DOHH2 (cell line): ENCODE results near the gene PPARD.

Experiments used
- H3F3A ChIP-seq: fragments of 200-600 bp; sonication (generic), shearing (Covaris generic); 2 replicates; pipeline ENCODE4 v1.6.0; 2016; ENCODE audit warnings: antibody characterized with exemption, mild to moderate bottlenecking; ENCODE audit not compliant: control insufficient read depth, insufficient read depth
- H3K27ac ChIP-seq: fragments of 200-600 bp; sonication (generic); 2 replicates; pipeline ENCODE4 v1.5.1; 2014; ENCODE audit warnings: low read depth, mild to moderate bottlenecking, low read length, moderate library complexity
- H3K27me3 ChIP-seq: fragments of 200-600 bp; sonication (generic); 2 replicates; pipeline ENCODE4 v1.6.1; 2014; ENCODE audit warnings: mild to moderate bottlenecking, low read length, mixed read lengths; ENCODE audit not compliant: control insufficient read depth
- H3K36me3 ChIP-seq: fragments of 200-600 bp; sonication (generic); 2 replicates; pipeline ENCODE4 v1.6.1; 2014; ENCODE audit warnings: mild to moderate bottlenecking, low read length, moderate library complexity, mixed read lengths; ENCODE audit not compliant: control insufficient read depth
- H3K4me1 ChIP-seq: fragments of 200-600 bp; sonication (generic); 2 replicates; pipeline ENCODE4 v1.6.1; 2014; ENCODE audit warnings: mild to moderate bottlenecking, low read length, mixed read lengths; ENCODE audit not compliant: control insufficient read depth
- H3K4me2 ChIP-seq: fragments of 200-600 bp; sonication (generic); 2 replicates; pipeline ENCODE4 v1.6.0; 2014; ENCODE audit warnings: mild to moderate bottlenecking, low read length, moderate library complexity
- H3K4me3 ChIP-seq: fragments of 200-600 bp; sonication (generic); 2 replicates; pipeline ENCODE4 v1.5.1; 2014; ENCODE audit warnings: mild to moderate bottlenecking, low read length, mixed read lengths
- H3K79me2 ChIP-seq: fragments of 200-600 bp; sonication (generic); 2 replicates; pipeline ENCODE4 v1.6.1; 2014; ENCODE audit warnings: mild to moderate bottlenecking, low read length, mixed read lengths; ENCODE audit not compliant: control insufficient read depth
- H3K9me2 ChIP-seq: fragments of 200-600 bp; sonication (generic); replicated peaks from 2 replicates; pipeline ENCODE4 v1.6.1; 2014; ENCODE audit warnings: mild to moderate bottlenecking, low read length, mixed read lengths; ENCODE audit not compliant: control insufficient read depth
- H3K9me3 ChIP-seq: fragments of 200-600 bp; sonication (generic); 2 replicates; pipeline ENCODE4 v1.6.1; 2014; ENCODE audit warnings: antibody characterized with exemption, low read length, mixed read lengths; ENCODE audit not compliant: control insufficient read depth, insufficient read depth
- H4K20me1 ChIP-seq: fragments of 200-600 bp; sonication (generic); 2 replicates; pipeline ENCODE4 v1.6.0; 2014; ENCODE audit warnings: low read depth, mild to moderate bottlenecking, antibody characterized with exemption, low read length, moderate library complexity; ENCODE audit not compliant: control insufficient read depth, insufficient read depth
- EZH2phosphoT487 ChIP-seq: fragments of 200-600 bp; sonication (generic); IDR thresholded peaks from 2 replicates; pipeline ENCODE4 v1.6.1; 2017; ENCODE audit warnings: borderline replicate concordance, mild to moderate bottlenecking, antibody characterized with exemption, low read length, moderate library complexity, mixed read lengths
- TF ChIP-seq, protein P1 (sequence below): fragments of 200-600 bp; sonication (generic); IDR thresholded peaks from one replicate; pipeline ENCODE4 v1.5.1; 2014; ENCODE audit warnings: antibody characterized with exemption, mild to moderate bottlenecking, low read depth, low read length; ENCODE audit not compliant: poor library complexity, severe bottlenecking

The PPARD gene

GRCh38 chr6:35343835-35344550 lies 1.6 kb downstream of the PPARD start:
- Histone ChIP-seq H3K4me1 (peaks cover 44% of the 10 kb centered on the region), H3K36me3 (no peaks in the 10 kb centered on the region; the same call in 1 of the 2 replicates), H3K4me3 (peak overlapping the region; percentile 83), H3K9me3 (no peaks in the 10 kb centered on the region), H3K27ac (no peak overlapping the region), H3F3A (no peaks in the 10 kb centered on the region), H3K27me3 (no peaks in the 10 kb centered on the region), H4K20me1 (0 out of 2 replicates have a peak, but pooled peaks cover 7% of the 10 kb centered on the region), H3K79me2 (peaks cover 30% of the 10 kb centered on the region), H3K4me2 (peak overlapping the region; percentile 84), H3K9me2 (no peaks in the 10 kb centered on the region)
- TF ChIP-seq, protein P1, sequence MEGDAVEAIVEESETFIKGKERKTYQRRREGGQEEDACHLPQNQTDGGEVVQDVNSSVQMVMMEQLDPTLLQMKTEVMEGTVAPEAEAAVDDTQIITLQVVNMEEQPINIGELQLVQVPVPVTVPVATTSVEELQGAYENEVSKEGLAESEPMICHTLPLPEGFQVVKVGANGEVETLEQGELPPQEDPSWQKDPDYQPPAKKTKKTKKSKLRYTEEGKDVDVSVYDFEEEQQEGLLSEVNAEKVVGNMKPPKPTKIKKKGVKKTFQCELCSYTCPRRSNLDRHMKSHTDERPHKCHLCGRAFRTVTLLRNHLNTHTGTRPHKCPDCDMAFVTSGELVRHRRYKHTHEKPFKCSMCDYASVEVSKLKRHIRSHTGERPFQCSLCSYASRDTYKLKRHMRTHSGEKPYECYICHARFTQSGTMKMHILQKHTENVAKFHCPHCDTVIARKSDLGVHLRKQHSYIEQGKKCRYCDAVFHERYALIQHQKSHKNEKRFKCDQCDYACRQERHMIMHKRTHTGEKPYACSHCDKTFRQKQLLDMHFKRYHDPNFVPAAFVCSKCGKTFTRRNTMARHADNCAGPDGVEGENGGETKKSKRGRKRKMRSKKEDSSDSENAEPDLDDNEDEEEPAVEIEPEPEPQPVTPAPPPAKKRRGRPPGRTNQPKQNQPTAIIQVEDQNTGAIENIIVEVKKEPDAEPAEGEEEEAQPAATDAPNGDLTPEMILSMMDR = no peak
- no peak for TF ChIP-seq EZH2phosphoT487

DNA sequence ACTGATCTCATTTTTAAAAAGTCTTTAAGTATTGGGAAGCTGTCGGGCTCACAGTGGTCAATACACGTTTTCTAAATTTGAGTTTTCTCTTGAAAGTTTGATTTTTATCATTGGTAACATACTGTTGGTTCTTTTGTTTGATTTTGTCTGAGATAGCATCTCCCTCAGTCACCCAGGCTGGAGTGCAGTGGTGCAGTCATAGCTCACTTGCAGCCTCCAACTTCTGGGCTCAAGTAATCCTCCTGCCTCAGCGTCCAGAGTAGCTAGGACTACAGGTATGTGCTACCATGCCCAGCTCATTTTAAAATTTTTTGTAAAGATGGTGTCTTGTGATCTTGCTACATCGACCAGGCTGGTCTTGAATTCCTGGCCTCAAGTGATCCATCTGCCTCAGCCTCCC lies 9.1 kb downstream of the PPARD start:
- H3K9me2 ChIP-seq = no peaks in the 10 kb centered on the region
- no peaks in the 10 kb centered on the region for H3K9me3 ChIP-seq
- no peak overlapping the region for H3K4me2 ChIP-seq
- H3K27ac ChIP-seq = no peak overlapping the region
- H3K4me3 ChIP-seq = no peak overlapping the region
- no peaks in the 10 kb centered on the region for H3F3A ChIP-seq
- H4K20me1 ChIP-seq = no peaks in the 10 kb centered on the region
- no peaks in the 10 kb centered on the region for H3K27me3 ChIP-seq
- peaks cover 26% of the 10 kb centered on the region for H3K36me3 ChIP-seq
- peaks cover 1% of the 10 kb centered on the region; the same call in 1 of the 2 replicates for H3K79me2 ChIP-seq
- H3K4me1 ChIP-seq = peaks cover 16% of the 10 kb centered on the region
- TF ChIP-seq EZH2phosphoT487 = no peak

GRCh38 chr6:35352735-35353134 lies 10.4 kb downstream of the PPARD start:
- Histone ChIP-seq H3K36me3 (peaks cover 33% of the 10 kb centered on the region), H4K20me1 (no peaks in the 10 kb centered on the region), H3K27me3 (no peaks in the 10 kb centered on the region), H3K79me2 (no peaks in the 10 kb centered on the region), H3K4me2 (no peak overlapping the region), H3K9me3 (no peaks in the 10 kb centered on the region), H3K27ac (no peak overlapping the region), H3K9me2 (no peaks in the 10 kb centered on the region), H3K4me3 (no peak overlapping the region), H3F3A (no peaks in the 10 kb centered on the region), H3K4me1 (peaks cover 16% of the 10 kb centered on the region)
- TF ChIP-seq, protein P1 = no peak
- no peak for TF ChIP-seq EZH2phosphoT487

DNA sequence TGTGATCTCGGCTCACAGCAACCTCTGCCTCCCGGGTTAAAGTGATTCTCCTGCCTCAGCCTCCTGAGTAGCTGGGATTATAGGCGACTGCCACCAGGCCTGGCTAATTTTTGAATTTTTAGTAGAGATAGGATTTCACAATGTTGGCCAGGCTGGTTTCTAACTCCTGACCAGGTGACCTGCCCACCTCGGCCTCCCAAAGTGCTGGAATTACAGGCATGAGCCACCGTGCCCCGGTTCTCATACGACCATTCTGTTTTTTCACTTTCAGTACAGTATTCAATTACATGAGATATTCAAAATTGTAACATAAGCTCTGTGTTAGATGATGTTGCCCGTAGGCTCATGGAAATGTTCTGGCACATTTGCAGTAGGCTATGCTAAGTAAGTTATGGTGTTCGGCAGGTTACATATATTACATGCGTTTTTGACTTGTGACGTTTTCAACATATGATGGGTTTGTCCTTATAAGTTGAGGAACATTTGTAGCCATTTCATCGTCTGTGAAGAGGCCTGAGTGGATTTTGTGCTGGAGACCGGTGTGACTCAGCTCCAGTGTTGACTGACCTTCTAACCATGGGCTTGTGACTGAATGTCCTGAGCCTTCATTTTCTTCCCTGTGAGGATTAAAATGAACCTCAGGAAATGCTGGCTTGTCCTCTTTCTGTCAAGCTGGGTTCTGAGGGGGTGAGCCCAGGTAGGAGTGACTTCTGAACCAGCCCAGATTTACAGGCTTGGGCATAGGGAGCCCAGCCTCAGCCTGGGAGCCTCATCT lies 12.2 kb downstream of the PPARD start:
- H3K36me3 ChIP-seq = peaks cover 29% of the 10 kb centered on the region
- H3K4me1 ChIP-seq = no peaks in the 10 kb centered on the region
- no peaks in the 10 kb centered on the region for H3F3A ChIP-seq
- H4K20me1 ChIP-seq = no peaks in the 10 kb centered on the region
- H3K79me2 ChIP-seq = no peaks in the 10 kb centered on the region
- no peak for TF ChIP-seq EZH2phosphoT487
- TF ChIP-seq, protein P1 = no peak
- H3K9me2 ChIP-seq = no peaks in the 10 kb centered on the region
- no peak overlapping the region for H3K27ac ChIP-seq
- no peak overlapping the region for H3K4me2 ChIP-seq
- H3K27me3 ChIP-seq = no peaks in the 10 kb centered on the region
- no peak overlapping the region for H3K4me3 ChIP-seq
- H3K9me3 ChIP-seq = no peaks in the 10 kb centered on the region
